Stimulated activated CD4-positive, alpha-beta T cell treated with anti-CD3 and anti-CD28 coated beads, Interleukin-2, amount 100 ng/mL, for 4 hours (primary cell): ENCODE measurements around the gene TPMT.

Experiments used
- DNase-seq: peaks from one replicate; pipeline ENCODE4 v3.0.0-alpha.2; 2020; ENCODE audit warnings: low read depth

Gene TPMT

DNA sequence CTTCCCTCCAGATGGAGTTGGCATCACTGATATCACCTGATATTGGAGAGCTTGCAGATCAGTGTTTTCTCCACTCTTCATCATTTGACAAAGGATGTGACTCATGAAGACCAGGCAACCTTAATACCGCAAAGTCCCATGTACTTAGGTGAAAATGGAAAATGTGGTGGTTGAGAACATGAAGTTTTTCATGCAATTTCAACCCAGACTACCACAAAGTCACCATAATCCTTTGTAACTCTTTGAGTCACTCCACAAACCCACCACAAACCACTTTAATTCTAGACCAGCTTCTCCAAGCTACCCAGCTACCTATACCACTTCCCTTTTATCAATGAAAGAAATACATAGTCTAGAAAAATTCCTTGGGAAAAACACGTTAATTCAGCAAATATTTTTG is 39.5 kb downstream of the TPMT start:
- no peak for DNase-seq

GRCh38 chr6:18110162-18110561 is 44.7 kb downstream of the TPMT start:
- DNase-seq = no peak

DNA sequence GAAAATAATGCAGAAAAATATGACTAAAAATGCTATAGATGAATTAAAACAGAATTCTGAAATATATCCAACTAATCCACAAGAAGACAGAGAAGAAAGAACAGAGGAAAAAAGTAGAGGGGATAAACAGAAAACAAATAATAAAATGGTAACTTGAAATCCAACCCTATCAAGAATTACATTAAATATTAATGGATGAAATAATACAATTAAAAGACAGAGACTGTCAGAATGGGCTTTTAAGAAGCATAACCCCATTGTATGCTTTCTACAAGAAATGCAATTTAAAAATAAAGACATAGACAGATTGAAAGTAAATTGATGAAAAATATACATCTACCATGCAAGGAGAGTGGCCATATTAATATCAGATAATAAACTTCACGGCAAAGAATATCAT is 47.8 kb downstream of the TPMT start:
- DNase-seq = no peak

DNA sequence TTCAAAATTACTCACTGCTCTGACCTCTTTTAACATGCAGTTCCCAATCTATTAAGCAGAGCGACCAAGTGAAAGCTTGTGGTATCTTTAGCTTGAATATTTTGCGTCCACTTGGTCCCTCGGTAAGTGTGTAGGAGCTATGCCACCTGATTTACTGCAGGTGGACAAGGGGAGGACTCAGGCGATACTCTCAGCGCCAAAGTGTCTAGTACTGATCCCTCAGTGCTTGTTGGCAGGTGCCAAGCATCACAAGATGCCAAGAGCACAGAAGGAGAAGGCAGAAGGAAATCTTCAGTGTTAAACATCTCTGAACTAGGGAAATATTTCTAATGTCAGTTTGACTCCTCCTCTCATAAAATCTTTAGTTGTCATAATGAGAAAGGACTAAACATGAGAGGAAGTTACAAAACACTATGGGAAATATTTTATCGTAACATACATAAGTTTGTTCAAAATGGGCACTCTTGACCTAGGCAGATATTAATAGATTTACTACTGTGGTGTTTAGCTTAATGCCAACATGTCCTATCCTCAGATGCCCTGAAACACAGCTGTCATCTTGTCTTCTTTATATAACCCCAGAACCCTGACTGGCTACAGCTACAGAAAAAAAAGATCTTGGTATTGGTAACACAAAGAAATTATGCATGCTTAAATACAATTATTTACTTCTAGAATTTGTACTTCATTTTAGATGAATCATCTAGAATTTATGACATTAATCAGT is 51.9 kb downstream of the TPMT start:
- DNase-seq = no peak

- no peak for DNase-seq
Observed at GRCh38 chr6:18101873-18102272, 53.0 kb downstream of the TPMT start.

- no peak for DNase-seq
Observed at GRCh38 chr6:18101271-18101670, 53.6 kb downstream of the TPMT start.

DNA sequence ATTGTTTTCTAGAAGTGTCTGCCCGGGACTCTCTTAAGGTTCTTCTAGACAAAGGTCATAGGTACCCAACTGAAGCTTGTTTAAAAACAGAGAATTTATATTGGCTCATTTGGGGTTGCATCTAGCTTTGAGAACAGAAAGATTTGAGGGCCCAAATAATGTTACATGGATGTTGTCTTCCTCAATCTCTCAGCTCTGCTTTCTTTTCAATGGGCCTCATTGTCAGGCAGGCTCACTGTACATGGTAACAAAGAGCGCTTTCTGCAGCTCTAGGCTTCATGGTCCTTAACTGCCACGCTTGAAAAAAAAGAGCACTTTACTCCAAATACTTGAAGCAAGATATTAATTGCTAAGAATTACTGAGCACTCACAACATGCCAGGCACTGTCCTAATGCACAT is 54.6 kb downstream of the TPMT start:
- no peak for DNase-seq

- no peak for DNase-seq
Observed at GRCh38 chr6:18099511-18099910, 55.4 kb downstream of the TPMT start.

GRCh38 chr6:18096423-18096822 is 58.5 kb downstream of the TPMT start:
- no peak for DNase-seq

- DNase-seq = no peak
Observed at GRCh38 chr6:18091382-18091781, 63.5 kb downstream of the TPMT start.

DNA sequence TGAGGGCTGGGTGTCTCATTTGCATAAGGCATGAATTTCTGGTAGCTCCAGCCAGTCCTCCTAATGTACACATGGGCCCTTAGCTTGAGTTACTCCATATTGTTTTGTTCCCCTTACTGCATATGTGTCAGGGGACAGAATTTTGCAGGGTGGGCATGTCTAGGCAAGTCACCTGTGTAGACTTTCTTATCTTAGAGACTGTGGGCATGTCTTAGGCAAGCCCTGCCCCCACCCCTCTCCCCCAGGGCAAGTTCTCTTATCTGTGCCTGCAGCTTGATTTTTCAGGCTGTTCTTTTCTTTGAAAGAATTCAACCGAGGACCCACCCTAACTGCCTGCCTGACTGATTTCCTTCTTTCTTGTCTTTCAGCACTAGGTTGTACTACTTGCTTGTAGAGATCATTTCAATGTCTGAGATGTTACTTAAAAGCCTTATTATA is 64.5 kb downstream of the TPMT start:
- DNase-seq = no peak

- no peak for DNase-seq
Observed at GRCh38 chr6:18088419-18089296, 66.2 kb downstream of the TPMT start.

- no peak for DNase-seq
Observed at GRCh38 chr6:18087396-18088165, 67.3 kb downstream of the TPMT start.

DNA sequence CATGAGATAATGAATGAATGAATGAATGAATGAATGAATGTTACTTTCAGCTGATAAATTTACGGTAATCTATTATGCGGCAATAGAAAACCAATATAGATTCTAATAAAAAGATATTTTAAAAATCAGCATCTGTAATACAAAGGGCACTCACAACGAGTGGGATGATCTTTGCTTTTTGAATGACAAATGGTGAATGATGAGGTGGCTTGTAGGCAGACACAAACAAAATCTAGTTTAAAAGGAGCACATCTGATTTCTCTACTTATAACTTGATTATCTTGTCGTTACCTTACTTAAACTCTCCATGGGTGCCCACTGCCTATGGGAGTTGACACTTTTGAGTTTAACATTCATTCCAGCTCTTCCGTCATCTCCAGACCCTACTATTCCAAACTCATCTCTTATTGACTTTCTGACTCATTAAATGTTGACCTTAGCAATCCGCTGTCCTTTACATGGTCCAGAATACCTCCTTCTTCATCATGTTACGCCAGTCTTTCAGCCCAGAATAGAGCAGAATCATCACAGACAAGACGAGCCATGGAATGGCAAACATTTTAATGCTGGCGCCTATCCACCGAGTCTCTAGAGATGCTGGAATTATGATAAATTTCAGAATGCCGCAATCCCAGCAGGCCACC is 73.7 kb downstream of the TPMT start:
- no peak for DNase-seq

- DNase-seq = no peak
Observed at GRCh38 chr6:18080544-18080943, 74.3 kb downstream of the TPMT start.

- no peak for DNase-seq
Observed at GRCh38 chr6:18078866-18079265, 76.0 kb downstream of the TPMT start.
